ENCODE data around the gene BID. TPM values are rescaled to one million over a fixed set of nuclear protein-coding genes. Genes with fewer than 3 reads are reported as not detected.

BID gene
- total RNA-seq, 2 donors from 2014 or later: 20.1 to 24.4 TPM

DNA sequence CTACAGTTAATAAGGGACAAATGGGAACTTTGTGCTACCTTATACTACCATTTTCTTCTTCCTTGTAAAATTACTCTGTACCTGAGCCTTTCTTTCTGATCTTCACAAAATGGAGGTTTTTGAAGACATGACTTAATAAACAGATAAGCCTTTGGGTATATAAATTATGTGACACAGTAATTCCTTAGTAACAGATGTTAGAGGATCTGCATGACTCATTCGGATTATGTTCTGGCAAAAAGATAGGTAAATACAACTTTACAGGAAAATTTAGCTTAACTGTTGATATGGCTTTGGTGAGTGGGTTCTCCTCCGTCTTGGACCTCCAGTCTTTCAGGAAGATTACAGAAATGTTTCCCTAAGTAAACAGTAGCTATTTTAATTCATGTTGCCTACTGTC is 61.8 kb downstream of the BID start:
- TF ChIP-seq, protein P1, sequence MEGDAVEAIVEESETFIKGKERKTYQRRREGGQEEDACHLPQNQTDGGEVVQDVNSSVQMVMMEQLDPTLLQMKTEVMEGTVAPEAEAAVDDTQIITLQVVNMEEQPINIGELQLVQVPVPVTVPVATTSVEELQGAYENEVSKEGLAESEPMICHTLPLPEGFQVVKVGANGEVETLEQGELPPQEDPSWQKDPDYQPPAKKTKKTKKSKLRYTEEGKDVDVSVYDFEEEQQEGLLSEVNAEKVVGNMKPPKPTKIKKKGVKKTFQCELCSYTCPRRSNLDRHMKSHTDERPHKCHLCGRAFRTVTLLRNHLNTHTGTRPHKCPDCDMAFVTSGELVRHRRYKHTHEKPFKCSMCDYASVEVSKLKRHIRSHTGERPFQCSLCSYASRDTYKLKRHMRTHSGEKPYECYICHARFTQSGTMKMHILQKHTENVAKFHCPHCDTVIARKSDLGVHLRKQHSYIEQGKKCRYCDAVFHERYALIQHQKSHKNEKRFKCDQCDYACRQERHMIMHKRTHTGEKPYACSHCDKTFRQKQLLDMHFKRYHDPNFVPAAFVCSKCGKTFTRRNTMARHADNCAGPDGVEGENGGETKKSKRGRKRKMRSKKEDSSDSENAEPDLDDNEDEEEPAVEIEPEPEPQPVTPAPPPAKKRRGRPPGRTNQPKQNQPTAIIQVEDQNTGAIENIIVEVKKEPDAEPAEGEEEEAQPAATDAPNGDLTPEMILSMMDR (conservative IDR thresholded peaks at IDR 0.05): no peak
- H3K4me1 Mint-ChIP-seq: peaks cover 2% of the 10 kb centered on the region
- 93% methylated on average over 2 of the region's 2 CpGs; no CpG with 5 or more reads in 1 of the 2 experiments for WGBS, 2 experiments (ENCODE audit: insufficient coverage in 1 of 2, insufficient read length in 1 of 2)
- Histone ChIP-seq H3K27ac (ENCODE audit: low read depth, low read length) (no peak overlapping the region), H3K27me3 (ENCODE audit: control insufficient read depth, insufficient read depth, low read length, poor library complexity, severe bottlenecking) (no peaks in the 10 kb centered on the region), H3K9ac (ENCODE audit: extremely low read depth, low read length, poor library complexity, severe bottlenecking) (no peak overlapping the region), H3K4me3 (ENCODE audit: low read length) (no peak overlapping the region), H3K36me3 (ENCODE audit: control insufficient read depth, insufficient read depth, low read length) (peaks cover 18% of the 10 kb centered on the region), H3K4me1 (ENCODE audit: control insufficient read depth, insufficient read depth, low read length) (no peaks in the 10 kb centered on the region), H3K9me3 (ENCODE audit: control insufficient read depth, low read length) (no peaks in the 10 kb centered on the region)
- no peaks in the 10 kb centered on the region for H3K9me3 Mint-ChIP-seq
- H3K36me3 Mint-ChIP-seq (ENCODE audit: low read depth): peaks cover 25% of the 10 kb centered on the region
- no peak for DNase-seq
- H3K27ac Mint-ChIP-seq: no peak overlapping the region
- H3K4me3 Mint-ChIP-seq: no peak overlapping the region
- H3K27me3 Mint-ChIP-seq (ENCODE audit: insufficient read depth): no peaks in the 10 kb centered on the region

DNA sequence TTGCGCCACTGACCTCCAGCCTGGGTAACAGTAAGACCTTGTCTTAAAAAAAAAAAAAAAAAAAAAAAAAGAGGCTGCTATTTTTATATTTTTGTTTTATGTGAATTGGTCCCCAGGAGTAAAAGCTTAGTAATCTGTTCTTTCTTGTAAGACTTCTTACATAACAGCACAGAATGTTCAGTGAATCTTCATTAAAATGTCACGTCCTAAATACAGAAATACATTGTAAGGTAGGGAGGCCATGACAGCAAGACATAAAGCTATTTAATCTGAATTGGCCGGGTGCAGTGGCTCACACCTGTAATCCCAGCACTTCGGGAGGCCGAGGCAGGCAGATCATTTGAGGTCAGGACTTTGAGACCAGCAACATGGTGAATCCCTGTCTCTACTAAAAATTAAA is 64.2 kb downstream of the BID start:
- 96 to 100% methylated on average over 3 to 5 of the region's 5 CpGs for WGBS, 2 experiments (ENCODE audit: insufficient coverage in 1 of 2, insufficient read length in 1 of 2)
- peaks cover 38% of the 10 kb centered on the region for H3K36me3 Mint-ChIP-seq (ENCODE audit: low read depth)

DNA sequence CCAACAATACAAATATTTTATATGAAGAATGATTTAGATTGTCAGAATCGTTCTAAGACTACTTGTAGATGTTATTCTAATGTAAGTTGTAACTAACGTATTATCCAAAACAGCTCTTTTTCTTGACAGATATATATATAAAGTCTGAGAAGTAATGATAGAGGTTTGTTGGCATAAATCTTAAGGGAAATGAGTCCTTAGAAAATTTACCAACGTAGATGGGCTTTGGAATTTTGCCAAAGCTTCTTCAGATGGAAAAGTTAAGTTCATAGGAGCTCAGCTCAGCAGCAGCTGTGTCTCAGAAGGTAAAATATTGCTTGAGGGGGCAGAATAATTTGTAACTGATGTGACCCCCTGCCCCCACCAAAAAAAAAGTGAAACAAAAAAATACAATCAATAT is 66.7 kb downstream of the BID start:
- peaks cover 4% of the 10 kb centered on the region for H3K4me1 Mint-ChIP-seq
- Histone ChIP-seq H3K9ac (ENCODE audit: extremely low read depth, low read length, poor library complexity, severe bottlenecking) (no peak overlapping the region), H3K9me3 (ENCODE audit: control insufficient read depth, low read length) (peaks cover 3% of the 10 kb centered on the region), H3K4me3 (ENCODE audit: low read length) (no peak overlapping the region), H3K27me3 (ENCODE audit: control insufficient read depth, insufficient read depth, low read length, poor library complexity, severe bottlenecking) (no peaks in the 10 kb centered on the region), H3K36me3 (ENCODE audit: control insufficient read depth, insufficient read depth, low read length) (peaks cover 50% of the 10 kb centered on the region), H3K27ac (ENCODE audit: low read depth, low read length) (no peak overlapping the region), H3K4me1 (ENCODE audit: control insufficient read depth, insufficient read depth, low read length) (no peaks in the 10 kb centered on the region)
- no peak overlapping the region for H3K4me3 Mint-ChIP-seq
- H3K36me3 Mint-ChIP-seq (ENCODE audit: low read depth): peaks cover 45% of the 10 kb centered on the region
- no peaks in the 10 kb centered on the region for H3K27me3 Mint-ChIP-seq (ENCODE audit: insufficient read depth)
- 100% methylated on average over 1 to 3 of the region's 3 CpGs for WGBS, 2 experiments (ENCODE audit: insufficient coverage in 1 of 2, insufficient read length in 1 of 2)
- no peaks in the 10 kb centered on the region for H3K9me3 Mint-ChIP-seq
- DNase-seq: no peak
- H3K27ac Mint-ChIP-seq: no peak overlapping the region
- TF ChIP-seq, protein P1 (conservative IDR thresholded peaks at IDR 0.05): no peak

More for the DNA sequence above, 64.2 kb downstream of the BID start:
- TF ChIP-seq, protein P1 (conservative IDR thresholded peaks at IDR 0.05): no peak
- H3K27ac ChIP-seq (ENCODE audit: low read depth, low read length): no peak overlapping the region
- H3K9ac ChIP-seq (ENCODE audit: extremely low read depth, low read length, poor library complexity, severe bottlenecking): no peak overlapping the region
- H3K27me3 ChIP-seq (ENCODE audit: control insufficient read depth, insufficient read depth, low read length, poor library complexity, severe bottlenecking): no peaks in the 10 kb centered on the region
- no peaks in the 10 kb centered on the region for H3K27me3 Mint-ChIP-seq (ENCODE audit: insufficient read depth)
- H3K4me3 Mint-ChIP-seq: no peak overlapping the region
- H3K4me1 ChIP-seq (ENCODE audit: control insufficient read depth, insufficient read depth, low read length): no peaks in the 10 kb centered on the region
- peaks cover 31% of the 10 kb centered on the region for H3K36me3 ChIP-seq (ENCODE audit: control insufficient read depth, insufficient read depth, low read length)
- H3K4me1 Mint-ChIP-seq: peaks cover 4% of the 10 kb centered on the region
- H3K27ac Mint-ChIP-seq: no peak overlapping the region
- H3K9me3 Mint-ChIP-seq: no peaks in the 10 kb centered on the region
- H3K4me3 ChIP-seq (ENCODE audit: low read length): no peak overlapping the region
- no peak for DNase-seq
- H3K9me3 ChIP-seq (ENCODE audit: control insufficient read depth, low read length): no peaks in the 10 kb centered on the region
